Loucy (cell line): ENCODE results near the gene ZDBF2.

Source experiments
- H2AFZ ChIP-seq: fragments of 200-600 bp; sonication (generic); 2 replicates; pipeline ENCODE4 v1.6.0; 2016; ENCODE audit warnings: antibody characterized with exemption, mild to moderate bottlenecking, low read length, moderate library complexity
- H3F3A ChIP-seq: fragments of 200-600 bp; 2 replicates; pipeline ENCODE4 v1.6.0; 2016; ENCODE audit warnings: antibody characterized with exemption, low read depth, mild to moderate bottlenecking
- H3K27me3 ChIP-seq: fragments of 200-600 bp; sonication (generic); 2 replicates; pipeline ENCODE4 v1.6.1; 2014; ENCODE audit warnings: low read length, mild to moderate bottlenecking; ENCODE audit not compliant: insufficient read depth, poor library complexity, severe bottlenecking
- H3K36me3 ChIP-seq: fragments of 200-600 bp; sonication (generic); 2 replicates; pipeline ENCODE4 v1.6.1; 2016; ENCODE audit warnings: low read length; ENCODE audit not compliant: insufficient read depth
- H3K4me1 ChIP-seq: fragments of 200-600 bp; sonication (generic); 2 replicates; pipeline ENCODE4 v1.5.1; 2014; ENCODE audit warnings: low read length, mild to moderate bottlenecking; ENCODE audit not compliant: insufficient read depth, poor library complexity, severe bottlenecking
- H3K4me2 ChIP-seq: fragments of 200-600 bp; sonication (generic); 2 replicates; pipeline ENCODE4 v1.6.0; 2014; ENCODE audit warnings: antibody characterized with exemption, low read length, low read depth, mild to moderate bottlenecking; ENCODE audit not compliant: poor library complexity, severe bottlenecking
- H3K4me3 ChIP-seq: fragments of 200-600 bp; sonication (generic); 2 replicates; pipeline ENCODE4 v1.5.1; 2014; ENCODE audit warnings: low read length, mild to moderate bottlenecking, mixed read lengths; ENCODE audit not compliant: poor library complexity, severe bottlenecking
- H3K79me2 ChIP-seq: fragments of 200-600 bp; sonication (generic); 2 replicates; pipeline ENCODE4 v1.6.1; 2014; ENCODE audit warnings: low read length; ENCODE audit not compliant: insufficient read depth
- H3K9ac ChIP-seq: fragments of 200-600 bp; sonication (generic); 2 replicates; pipeline ENCODE4 v1.6.0; 2014; ENCODE audit warnings: mild to moderate bottlenecking, low read depth, low read length, moderate library complexity; ENCODE audit not compliant: poor library complexity, severe bottlenecking
- H3K9me2 ChIP-seq: fragments of 200-600 bp; sonication (generic); replicated peaks from 2 replicates; pipeline ENCODE4 v1.6.1; 2016; ENCODE audit warnings: low read depth, low read length, mixed read lengths
- H3K9me3 ChIP-seq: fragments of 200-600 bp; sonication (generic); 2 replicates; pipeline ENCODE4 v1.6.1; 2014; ENCODE audit warnings: mild to moderate bottlenecking, antibody characterized with exemption, low read length, low read depth; ENCODE audit not compliant: insufficient read depth
- H4K20me1 ChIP-seq: fragments of 200-600 bp; sonication (generic); 2 replicates; pipeline ENCODE4 v1.6.0; 2014; ENCODE audit warnings: antibody characterized with exemption, low read length, mild to moderate bottlenecking; ENCODE audit not compliant: insufficient read depth, poor library complexity, severe bottlenecking
- CTCF ChIP-seq: fragments of 200-600 bp; sonication (generic); conservative IDR thresholded peaks from 2 replicates; pipeline ENCODE4 v1.5.1; 2014; ENCODE audit warnings: mild to moderate bottlenecking, antibody characterized with exemption, low read length
- EZH2phosphoT487 ChIP-seq: fragments of 200-600 bp; IDR thresholded peaks from 2 replicates; pipeline ENCODE4 v1.6.1; 2018; ENCODE audit warnings: antibody characterized with exemption, mild to moderate bottlenecking, moderate library complexity, borderline replicate concordance

The ZDBF2 gene

GRCh38 chr2:206323486-206323885 is 49.0 kb downstream of the ZDBF2 start:
- Histone ChIP-seq H2AFZ (no peak overlapping the region), H3K4me2 (no peak overlapping the region), H3K9me2 (no peaks in the 10 kb centered on the region), H3K79me2 (no peaks in the 10 kb centered on the region), H4K20me1 (no peaks in the 10 kb centered on the region), H3F3A (no peaks in the 10 kb centered on the region), H3K27me3 (no peaks in the 10 kb centered on the region), H3K36me3 (no peaks in the 10 kb centered on the region), H3K9me3 (peaks cover 7% of the 10 kb centered on the region; the same call in 1 of the 2 replicates), H3K9ac (no peak overlapping the region), H3K4me3 (no peak overlapping the region), H3K4me1 (no peaks in the 10 kb centered on the region)
- TF ChIP-seq EZH2phosphoT487 (no peak), CTCF (no peak)

DNA sequence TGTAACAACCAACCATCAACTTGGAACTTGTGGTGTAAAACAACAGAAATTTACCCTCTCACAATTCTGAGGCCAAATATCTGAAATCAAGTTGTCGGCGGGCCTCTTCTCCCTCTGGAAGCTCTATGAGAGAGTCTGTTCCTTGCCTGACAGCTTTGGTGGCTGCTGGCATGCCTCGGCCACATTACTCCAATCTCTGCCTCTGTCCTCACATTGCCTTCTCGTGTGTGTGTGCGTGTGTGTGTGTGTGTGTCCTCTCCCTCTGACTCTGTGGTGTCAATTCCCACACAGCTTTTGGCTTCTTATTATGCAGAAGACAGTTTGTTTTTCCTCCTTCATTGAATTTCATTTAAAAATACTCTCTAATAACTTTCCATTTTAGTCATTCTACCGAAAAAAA is 50.4 kb downstream of the ZDBF2 start:
- H3K9me3 ChIP-seq, result no peaks in the 10 kb centered on the region
- no peaks in the 10 kb centered on the region for H3K79me2 ChIP-seq
- no peaks in the 10 kb centered on the region for H3F3A ChIP-seq
- H4K20me1 ChIP-seq, result no peaks in the 10 kb centered on the region
- no peaks in the 10 kb centered on the region for H3K27me3 ChIP-seq
- H3K4me1 ChIP-seq, result no peaks in the 10 kb centered on the region
- H2AFZ ChIP-seq, result no peak overlapping the region
- TF ChIP-seq EZH2phosphoT487 (no peak), CTCF (no peak)
- no peaks in the 10 kb centered on the region for H3K9me2 ChIP-seq
- H3K36me3 ChIP-seq, result no peaks in the 10 kb centered on the region
- no peak overlapping the region for H3K4me2 ChIP-seq
- H3K4me3 ChIP-seq, result no peak overlapping the region
- no peak overlapping the region for H3K9ac ChIP-seq

DNA sequence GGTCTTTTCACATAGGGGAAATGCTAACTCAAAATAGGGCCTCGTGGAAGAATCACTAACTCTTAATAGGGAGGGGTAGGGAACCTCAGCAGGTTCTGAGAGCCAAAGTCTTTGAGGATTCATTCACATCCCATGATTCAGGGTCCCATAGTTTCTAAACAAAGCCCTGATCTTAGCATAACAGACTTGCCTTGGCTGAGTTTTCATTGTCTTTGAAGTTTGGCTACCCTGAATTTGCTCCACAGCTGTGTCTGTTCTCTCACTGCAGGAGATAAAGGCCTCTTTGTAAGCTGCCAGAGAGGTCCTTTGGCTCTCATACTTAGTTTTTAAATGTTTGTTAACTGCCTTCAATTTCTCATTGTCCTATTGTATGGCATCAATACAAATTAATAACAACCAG is 54.5 kb downstream of the ZDBF2 start:
- no peaks in the 10 kb centered on the region for H3K4me1 ChIP-seq
- H4K20me1 ChIP-seq, result no peaks in the 10 kb centered on the region
- no peak overlapping the region for H3K9ac ChIP-seq
- H3K27me3 ChIP-seq, result no peaks in the 10 kb centered on the region
- no peaks in the 10 kb centered on the region for H3K79me2 ChIP-seq
- no peaks in the 10 kb centered on the region for H3K9me3 ChIP-seq
- TF ChIP-seq EZH2phosphoT487 (no peak), CTCF (no peak)
- H3K4me2 ChIP-seq, result no peak overlapping the region
- H3K9me2 ChIP-seq, result no peaks in the 10 kb centered on the region
- H3K36me3 ChIP-seq, result no peaks in the 10 kb centered on the region
- no peak overlapping the region for H3K4me3 ChIP-seq
- H3F3A ChIP-seq, result no peaks in the 10 kb centered on the region
- H2AFZ ChIP-seq, result no peak overlapping the region
